Suprapubic skin (tissue), 4 donors: ENCODE measurements around the gene COL12A1. TPM values are rescaled to one million over a fixed set of nuclear protein-coding genes. Genes with fewer than 3 reads are reported as not detected.

Experiments used
- DNase-seq, 2 donors: peaks; one replicate each; pipeline ENCODE4 v3.0.0-alpha.2; 2019; ENCODE audit warnings: low spot score in 2 of 2
- H3K27ac ChIP-seq: fragments of 200-600 bp; sonication (generic); one replicate; pipeline ENCODE4 v1.5.1; 2019
- H3K27me3 ChIP-seq: fragments of 200-600 bp; sonication (generic); one replicate; pipeline ENCODE4 v1.5.1; 2019
- H3K36me3 ChIP-seq: fragments of 200-600 bp; sonication (generic); one replicate; pipeline ENCODE4 v1.5.1; 2019
- H3K4me1 ChIP-seq: fragments of 200-600 bp; sonication (generic); one replicate; pipeline ENCODE4 v1.5.1; 2019
- H3K4me3 ChIP-seq: fragments of 200-600 bp; sonication (generic); one replicate; pipeline ENCODE4 v1.5.1; 2019; ENCODE audit warnings: mild to moderate bottlenecking
- H3K9me3 ChIP-seq: fragments of 200-600 bp; sonication (generic); one replicate; pipeline ENCODE4 v1.5.1; 2019
- EP300 ChIP-seq: sonication (generic); formaldehyde crosslinking; IDR thresholded peaks from one replicate; pipeline ENCODE4 v1.6.1; 2017; ENCODE audit warnings: antibody characterized with exemption
- POLR2A ChIP-seq, 2 donors: fragments of 450-650 bp; IDR thresholded peaks; one replicate each; pipeline ENCODE4 v1.6.1; 2017; ENCODE audit warnings: antibody characterized with exemption in 2 of 2, mild to moderate bottlenecking in 2 of 2, moderate library complexity in 2 of 2
- POLR2AphosphoS5 ChIP-seq, 3 donors: sonication (generic); formaldehyde crosslinking; IDR thresholded peaks; one replicate each; pipeline ENCODE4 v1.6.1; 2017; ENCODE audit warnings: antibody characterized with exemption in 3 of 3
- WGBS: methylation state at CpG from one replicate; pipeline ENCODE4 v1.1.5; 2018; 5-methylcytosine and 5-hydroxymethylcytosine counted together
- total RNA-seq, 4 donors: library from RNA; depleted of rRNA; stranded (reverse); fragments of >200 nt; gene quantifications; one replicate each; pipeline ENCODE4 v1.1.0, GENCODE V29; 2016
- TF ChIP-seq, protein P1 (sequence below), 2 donors: fragments of 200-600 bp in 1 of 2; fragments of 450-650 bp in 1 of 2; sonication (generic) in 1 of 2; IDR thresholded peaks; one replicate each; pipeline ENCODE4 v1.5.1; 2016 to 2019; ENCODE audit warnings: antibody characterized with exemption in 2 of 2, mild to moderate bottlenecking in 1 of 2, moderate library complexity in 1 of 2

Gene COL12A1
- total RNA-seq, 4 donors from 2014 or later: 41.2 to 47.2 (median 44.1) TPM

DNA sequence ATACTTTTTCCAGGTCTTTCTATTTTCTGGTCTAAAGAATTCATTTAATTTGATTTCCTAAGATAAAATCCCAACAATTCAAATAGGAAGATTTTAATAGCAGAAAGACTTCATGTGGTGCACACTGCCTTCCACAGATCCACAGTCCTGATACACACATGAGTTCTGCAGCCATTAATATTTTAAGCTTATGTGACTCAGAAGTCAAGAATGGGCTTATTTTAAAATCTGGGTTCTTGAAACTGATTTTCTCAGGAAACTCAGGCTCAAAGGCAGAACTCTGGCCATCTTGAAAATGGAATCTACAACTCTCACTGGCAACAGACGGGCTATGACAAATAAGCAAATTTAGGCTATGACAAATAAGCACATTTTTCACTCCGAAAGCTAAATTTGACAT lies 88.2 kb downstream of the COL12A1 start:
- H3K9me3 ChIP-seq: no peaks in the 10 kb centered on the region

DNA sequence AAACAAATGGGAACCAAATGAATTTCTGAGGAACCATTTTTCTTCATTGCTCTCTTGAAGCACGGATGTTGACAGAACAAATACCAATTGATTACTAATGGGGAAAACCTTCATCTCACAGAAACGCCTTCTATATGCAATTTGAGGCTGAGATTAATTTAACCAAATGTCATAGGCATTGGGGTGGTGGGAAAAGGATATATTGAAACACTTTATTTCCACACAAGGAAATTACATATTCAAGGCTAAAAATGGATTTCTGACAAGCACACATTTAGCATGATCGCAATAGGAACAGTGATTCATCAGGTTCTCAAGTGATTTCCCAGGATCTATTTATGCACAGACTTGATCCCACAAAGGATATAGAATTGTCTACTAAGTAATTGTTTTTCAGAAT lies 88.9 kb downstream of the COL12A1 start:
- Histone ChIP-seq H3K27ac (no peak overlapping the region), H3K4me3 (no peak overlapping the region), H3K9me3 (no peaks in the 10 kb centered on the region), H3K36me3 (peaks cover 12% of the 10 kb centered on the region), H3K4me1 (no peaks in the 10 kb centered on the region), H3K27me3 (no peaks in the 10 kb centered on the region)
- 87% methylated on average over 3 of the region's 3 CpGs for WGBS
- no peak for DNase-seq
- TF ChIP-seq POLR2A (IDR thresholded peaks at IDR 0.05) (no peak), EP300 (no peak), POLR2AphosphoS5 (IDR thresholded peaks at IDR 0.05) (no peak)
- TF ChIP-seq, protein P1, sequence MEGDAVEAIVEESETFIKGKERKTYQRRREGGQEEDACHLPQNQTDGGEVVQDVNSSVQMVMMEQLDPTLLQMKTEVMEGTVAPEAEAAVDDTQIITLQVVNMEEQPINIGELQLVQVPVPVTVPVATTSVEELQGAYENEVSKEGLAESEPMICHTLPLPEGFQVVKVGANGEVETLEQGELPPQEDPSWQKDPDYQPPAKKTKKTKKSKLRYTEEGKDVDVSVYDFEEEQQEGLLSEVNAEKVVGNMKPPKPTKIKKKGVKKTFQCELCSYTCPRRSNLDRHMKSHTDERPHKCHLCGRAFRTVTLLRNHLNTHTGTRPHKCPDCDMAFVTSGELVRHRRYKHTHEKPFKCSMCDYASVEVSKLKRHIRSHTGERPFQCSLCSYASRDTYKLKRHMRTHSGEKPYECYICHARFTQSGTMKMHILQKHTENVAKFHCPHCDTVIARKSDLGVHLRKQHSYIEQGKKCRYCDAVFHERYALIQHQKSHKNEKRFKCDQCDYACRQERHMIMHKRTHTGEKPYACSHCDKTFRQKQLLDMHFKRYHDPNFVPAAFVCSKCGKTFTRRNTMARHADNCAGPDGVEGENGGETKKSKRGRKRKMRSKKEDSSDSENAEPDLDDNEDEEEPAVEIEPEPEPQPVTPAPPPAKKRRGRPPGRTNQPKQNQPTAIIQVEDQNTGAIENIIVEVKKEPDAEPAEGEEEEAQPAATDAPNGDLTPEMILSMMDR (IDR thresholded peaks at IDR 0.05): no peak

More for the DNA sequence above, 88.2 kb downstream of the COL12A1 start:
- no peaks in the 10 kb centered on the region for H3K4me1 ChIP-seq
- no peak overlapping the region for H3K27ac ChIP-seq
- no peak for TF ChIP-seq EP300
- TF ChIP-seq, protein P1 (IDR thresholded peaks at IDR 0.05): no peak
- TF ChIP-seq POLR2A (IDR thresholded peaks at IDR 0.05): no peak
- no peak for TF ChIP-seq POLR2AphosphoS5 (IDR thresholded peaks at IDR 0.05)
- no peak overlapping the region for H3K4me3 ChIP-seq
- WGBS: 91% methylated on average over 2 of the region's 2 CpGs
- H3K27me3 ChIP-seq: no peaks in the 10 kb centered on the region
- DNase-seq: no peak
- H3K36me3 ChIP-seq: peaks cover 12% of the 10 kb centered on the region

DNA sequence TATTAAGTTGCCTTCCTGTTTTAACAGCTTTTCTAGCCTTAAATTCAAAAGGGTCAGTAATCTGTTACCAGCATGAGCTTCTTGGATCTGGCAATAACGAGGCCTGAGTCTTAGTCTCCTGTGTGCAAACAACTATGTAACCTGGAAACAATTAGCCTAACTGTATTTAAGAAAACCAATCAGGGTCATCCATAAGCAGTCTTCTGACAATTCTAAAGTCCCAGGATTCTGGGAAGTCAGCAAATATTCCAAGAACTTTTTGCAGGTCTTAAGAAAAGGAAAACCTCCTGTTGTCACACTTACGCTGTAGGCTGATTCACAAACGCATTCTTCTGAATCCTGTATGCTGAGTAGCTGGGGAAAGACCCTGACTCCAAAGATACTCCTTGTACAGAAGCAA lies 90.4 kb downstream of the COL12A1 start:
- 64% methylated on average over 3 of the region's 3 CpGs for WGBS
- Histone ChIP-seq H3K4me1 (no peaks in the 10 kb centered on the region), H3K9me3 (no peaks in the 10 kb centered on the region), H3K27me3 (no peaks in the 10 kb centered on the region), H3K27ac (no peak overlapping the region), H3K4me3 (no peak overlapping the region), H3K36me3 (peaks cover 12% of the 10 kb centered on the region)
- DNase-seq: no peak
- TF ChIP-seq POLR2AphosphoS5 (IDR thresholded peaks at IDR 0.05) (no peak), EP300 (no peak), POLR2A (IDR thresholded peaks at IDR 0.05) (no peak)
- TF ChIP-seq, protein P1 (IDR thresholded peaks at IDR 0.05): no peak

DNA sequence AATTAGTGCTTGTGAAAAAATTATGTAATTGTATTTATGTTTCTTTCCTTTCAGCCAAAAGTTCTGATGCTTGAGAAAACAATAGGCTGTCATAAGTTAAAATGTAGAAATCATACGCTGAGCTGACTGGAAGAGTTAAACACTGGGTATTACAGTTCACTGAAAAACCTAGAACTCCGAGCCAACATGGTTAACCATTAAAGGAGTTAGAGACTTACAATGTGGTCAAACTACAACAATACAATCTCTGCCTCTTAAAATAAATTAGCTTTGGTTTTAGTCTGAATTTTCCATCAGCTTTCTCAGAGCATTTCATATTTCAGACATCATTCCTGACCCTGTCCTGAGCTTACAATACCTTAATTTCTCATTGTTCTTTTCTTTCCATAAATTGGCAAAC lies 91.0 kb downstream of the COL12A1 start:
- Histone ChIP-seq H3K9me3 (no peaks in the 10 kb centered on the region), H3K27me3 (no peaks in the 10 kb centered on the region), H3K36me3 (peaks cover 12% of the 10 kb centered on the region), H3K4me1 (no peaks in the 10 kb centered on the region), H3K4me3 (no peak overlapping the region), H3K27ac (no peak overlapping the region)
- TF ChIP-seq POLR2A (IDR thresholded peaks at IDR 0.05) (no peak), POLR2AphosphoS5 (IDR thresholded peaks at IDR 0.05) (no peak), EP300 (no peak)
- TF ChIP-seq, protein P1 (IDR thresholded peaks at IDR 0.05): no peak
- 82% methylated on average over 2 of the region's 2 CpGs for WGBS
- no peak for DNase-seq

DNA sequence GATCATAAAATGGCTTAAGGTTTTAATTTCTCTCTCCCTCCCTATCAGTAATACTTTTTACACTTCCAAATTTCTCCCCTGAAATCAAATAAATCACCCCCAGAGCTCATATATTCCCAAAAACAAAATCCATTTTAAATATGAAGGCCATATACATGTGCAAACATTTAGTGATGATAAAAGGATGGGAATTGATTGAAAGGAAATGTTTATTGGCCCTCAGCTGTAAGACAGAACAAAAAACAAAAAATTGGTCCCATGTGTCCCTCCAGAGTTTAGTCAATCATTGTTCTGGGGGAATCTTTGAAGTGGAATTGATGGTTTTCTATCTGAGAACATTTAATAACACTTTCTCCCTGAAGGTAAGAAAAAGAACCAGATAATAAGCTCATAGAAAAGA lies 91.7 kb downstream of the COL12A1 start:
- DNase-seq: no peak

More for the DNA sequence above, 91.7 kb downstream of the COL12A1 start:
- TF ChIP-seq POLR2A (IDR thresholded peaks at IDR 0.05) (no peak), POLR2AphosphoS5 (IDR thresholded peaks at IDR 0.05) (no peak), EP300 (no peak)
- TF ChIP-seq, protein P1 (IDR thresholded peaks at IDR 0.05): no peak
- Histone ChIP-seq H3K27ac (no peak overlapping the region), H3K27me3 (no peaks in the 10 kb centered on the region), H3K4me1 (no peaks in the 10 kb centered on the region), H3K9me3 (no peaks in the 10 kb centered on the region), H3K36me3 (peaks cover 10% of the 10 kb centered on the region), H3K4me3 (no peak overlapping the region)
